K562 (cell line): Measurements from ENCODE around the gene ZBTB22. TPM values are rescaled to one million over a fixed set of nuclear protein-coding genes. Genes with fewer than 3 reads are reported as not detected.

ENCODE experiments used
- BRD9 ChIP-seq: fragments of 450-650 bp; IDR thresholded peaks from 2 replicates; pipeline ENCODE4 v1.6.1; 2018; ENCODE audit warnings: low read depth; ENCODE audit not compliant: partially characterized antibody
- C11orf30 ChIP-seq: fragments of 450-650 bp; IDR thresholded peaks from 2 replicates; pipeline ENCODE4 v1.6.1; 2016; ENCODE audit warnings: low read depth, mild to moderate bottlenecking
- CHD2 ChIP-seq: IDR thresholded peaks from 2 replicates; pipeline ENCODE4 v1.6.1; 2011; ENCODE audit warnings: low read depth, low read length
- DMBX1 ChIP-seq: fragments of 250-450 bp; sonication (Bioruptor Pico); IDR thresholded peaks from 2 replicates; pipeline ENCODE4 v1.8.0; 2022; ENCODE audit warnings: inconsistent platforms, mild to moderate bottlenecking, moderate library complexity, borderline replicate concordance
- MECOM ChIP-seq: fragments of 250-450 bp; sonication (Bioruptor Pico); IDR thresholded peaks from 2 replicates; pipeline ENCODE4 v1.8.0; 2022; ENCODE audit warnings: inconsistent platforms
- NBN ChIP-seq: fragments of 450-650 bp; IDR thresholded peaks from 2 replicates; pipeline ENCODE4 v1.6.1; 2016; ENCODE audit warnings: low read depth, mild to moderate bottlenecking
- NR4A1 ChIP-seq, 2 experiments: fragments of 250-450 bp in 1 of 2; fragments of 450-650 bp in 1 of 2; sonication (Bioruptor Pico) in 1 of 2; IDR thresholded peaks; 2 replicates each; pipeline versions ENCODE4 v1.4.0 to v1.6.1; 2016 to 2020; ENCODE audit warnings: mild to moderate bottlenecking in 2 of 2, missing compliant biosample characterization in 1 of 2, missing genetic modification characterization in 1 of 2, moderate library complexity in 1 of 2
- PHF8 ChIP-seq: fragments of 200-600 bp; sonication (generic); IDR thresholded peaks from 2 replicates; pipeline ENCODE4 v1.6.1; 2012; ENCODE audit warnings: mixed run types, mild to moderate bottlenecking, inconsistent platforms, low read length, moderate library complexity, borderline replicate concordance
- ZBTB1 ChIP-seq: sonication (generic); formaldehyde crosslinking; IDR thresholded peaks from 2 replicates; pipeline ENCODE4 v1.8.1; 2023; ENCODE audit warnings: missing genetic modification reagents, low read depth, mild to moderate bottlenecking, borderline replicate concordance
- ZC3H4 ChIP-seq: sonication (generic); formaldehyde crosslinking; IDR thresholded peaks from 2 replicates; pipeline ENCODE4 v1.9.0; 2021; ENCODE audit warnings: missing genetic modification reagents, borderline replicate concordance
- ZFX ChIP-seq: sonication (generic); formaldehyde crosslinking; IDR thresholded peaks from 2 replicates; pipeline ENCODE4 v1.8.0; 2022; ENCODE audit warnings: mild to moderate bottlenecking, missing genetic modification reagents, moderate library complexity
- polyA plus RNA-seq, 8 experiments: library from polyadenylated mRNA; depleted of rRNA in 4 of 8; stranded (reverse) in 5 of 8; unstranded in 3 of 8; fragments of >200 nt; fragmentation: Nextera tagmentation in 2 of 8; fragmentation: Illumina TruSeq in 1 of 8; extraction: Ambion mirVana in 2 of 8; extraction: Trizol in 1 of 8; gene quantifications; 2 replicates each; pipeline versions ENCODE4 v1.2.1 to v1.2.3, GENCODE V29; 2011 to 2014; ENCODE audit warnings: inconsistent platforms in 1 of 8, missing spikeins in 1 of 8
- total RNA-seq, 7 experiments: library from RNA; depleted of rRNA in 6 of 7; stranded (reverse); fragments of >200 nt in 6 of 7; fragmentation: Illumina TruSeq in 2 of 7; extraction: Trizol in 2 of 7; gene quantifications; 2 replicates each; pipeline versions ENCODE4 v1.2.1 to v1.2.3, GENCODE V29; 2011 to 2021; ENCODE audit warnings: low replicate concordance in 1 of 7
- TF ChIP-seq, protein P1 (sequence below), 3 experiments: IDR thresholded peaks in 2 of 3; conservative IDR thresholded peaks in 1 of 3; 2 replicates each; pipeline ENCODE4 v1.5.1; 2011 to 2012; ENCODE audit warnings: low read length in 3 of 3, mild to moderate bottlenecking in 3 of 3, control low read depth in 2 of 3, improper control_type of control experiment in 1 of 3, inconsistent platforms in 1 of 3, low read depth in 1 of 3, mixed read lengths in 1 of 3, moderate library complexity in 1 of 3; ENCODE audit not compliant: insufficient read depth in 2 of 3
- TF ChIP-seq, protein P2 (sequence below): fragments of 250-450 bp; sonication (Bioruptor Pico); IDR thresholded peaks from 2 replicates; pipeline ENCODE4 v1.5.0; 2022; ENCODE audit warnings: mild to moderate bottlenecking
- TF ChIP-seq, protein P3 (sequence below): fragments of 200-800 bp; sonication (Bioruptor generic); IDR thresholded peaks from 2 replicates; pipeline ENCODE4 v1.6.1; 2017; ENCODE audit warnings: missing genetic modification characterization, missing compliant biosample characterization
- TF ChIP-seq, protein P4 (sequence below): fragments of 450-650 bp; IDR thresholded peaks from 2 replicates; pipeline ENCODE4 v1.6.1; 2016; ENCODE audit warnings: antibody characterized with exemption

The ZBTB22 gene
- total and polyA plus RNA-seq, 9 of the 15 experiments (the other 6 are each of a cell fraction or from before 2014, with no cell fraction given), result 0.21 to 11.9 (median 7.1) TPM

DNA sequence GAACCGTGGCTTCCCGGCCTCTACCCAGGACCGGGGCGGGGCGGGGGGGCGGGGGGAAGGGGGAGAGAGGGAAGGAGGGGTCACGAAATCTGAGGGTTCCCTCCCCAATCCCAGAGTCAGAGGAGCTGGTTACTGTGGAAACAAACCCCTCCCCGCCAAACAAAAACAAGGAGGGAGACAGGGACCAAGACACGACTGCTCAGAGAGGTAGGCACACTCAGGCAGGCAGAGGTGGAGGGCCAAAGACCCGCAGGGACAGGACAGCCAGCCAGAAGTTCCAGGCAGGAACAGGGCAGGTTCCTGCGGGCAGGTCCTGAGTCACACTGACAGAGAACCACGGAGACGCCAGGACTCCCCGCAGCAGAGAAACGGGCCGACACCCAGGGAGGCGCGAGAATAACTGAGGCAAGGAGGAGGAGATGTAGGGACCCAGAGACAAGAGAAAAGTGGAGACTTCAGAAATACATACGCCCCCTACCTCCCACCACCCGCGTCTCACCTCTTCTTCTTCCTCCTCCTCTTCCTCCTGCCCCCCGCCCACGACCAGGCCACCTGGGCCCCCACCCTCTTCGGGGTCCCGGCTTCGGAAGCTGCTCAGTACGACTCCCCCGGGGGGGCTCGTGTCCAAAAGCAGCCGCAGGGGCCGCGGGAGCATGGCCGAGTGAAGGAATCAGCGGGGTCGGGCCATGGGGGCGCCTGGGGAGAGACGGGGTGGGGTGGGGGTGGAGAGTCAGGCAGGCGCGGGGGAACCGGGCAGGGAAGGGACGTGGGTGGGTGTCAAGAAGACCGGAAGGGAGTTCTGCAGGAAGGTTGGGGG, 19.4 kb downstream of the ZBTB22 start (continued):
- 0 out of 2 replicates have a peak, but pooled peaks have one; percentile 17 for TF ChIP-seq NR4A1 (CRISPR knock-in tag; IDR thresholded peaks at IDR 0.05)
- no peak for TF ChIP-seq NR4A1 (tag; IDR thresholded peaks at IDR 0.05)
- TF ChIP-seq C11orf30, result no peak
- peak; percentile 24; the same call in 1 of the 2 replicates for TF ChIP-seq PHF8
- peak; percentile 33; the same call in 1 of the 2 replicates for TF ChIP-seq CHD2
- no peak for TF ChIP-seq ZBTB1 (CRISPR knock-in tag)
- TF ChIP-seq, protein P1, sequence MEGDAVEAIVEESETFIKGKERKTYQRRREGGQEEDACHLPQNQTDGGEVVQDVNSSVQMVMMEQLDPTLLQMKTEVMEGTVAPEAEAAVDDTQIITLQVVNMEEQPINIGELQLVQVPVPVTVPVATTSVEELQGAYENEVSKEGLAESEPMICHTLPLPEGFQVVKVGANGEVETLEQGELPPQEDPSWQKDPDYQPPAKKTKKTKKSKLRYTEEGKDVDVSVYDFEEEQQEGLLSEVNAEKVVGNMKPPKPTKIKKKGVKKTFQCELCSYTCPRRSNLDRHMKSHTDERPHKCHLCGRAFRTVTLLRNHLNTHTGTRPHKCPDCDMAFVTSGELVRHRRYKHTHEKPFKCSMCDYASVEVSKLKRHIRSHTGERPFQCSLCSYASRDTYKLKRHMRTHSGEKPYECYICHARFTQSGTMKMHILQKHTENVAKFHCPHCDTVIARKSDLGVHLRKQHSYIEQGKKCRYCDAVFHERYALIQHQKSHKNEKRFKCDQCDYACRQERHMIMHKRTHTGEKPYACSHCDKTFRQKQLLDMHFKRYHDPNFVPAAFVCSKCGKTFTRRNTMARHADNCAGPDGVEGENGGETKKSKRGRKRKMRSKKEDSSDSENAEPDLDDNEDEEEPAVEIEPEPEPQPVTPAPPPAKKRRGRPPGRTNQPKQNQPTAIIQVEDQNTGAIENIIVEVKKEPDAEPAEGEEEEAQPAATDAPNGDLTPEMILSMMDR (IDR thresholded peaks at IDR 0.05 in 2 of 3, conservative IDR thresholded peaks at IDR 0.05 in 1 of 3; ENCODE audit: insufficient read depth in 2 of 3, low read depth in 1 of 3, low read length in 3 of 3), result peak in 1 of 3 experiments; percentile 20; a peak in 1 of 6 replicates
- TF ChIP-seq ZC3H4 (CRISPR knock-in tag), result 0 out of 2 replicates have a peak, but pooled peaks have one; percentile 25
- TF ChIP-seq MECOM, result peak; percentile 58; the same call in 1 of the 2 replicates
- TF ChIP-seq BRD9, result peak; percentile 48
- TF ChIP-seq, protein P2, sequence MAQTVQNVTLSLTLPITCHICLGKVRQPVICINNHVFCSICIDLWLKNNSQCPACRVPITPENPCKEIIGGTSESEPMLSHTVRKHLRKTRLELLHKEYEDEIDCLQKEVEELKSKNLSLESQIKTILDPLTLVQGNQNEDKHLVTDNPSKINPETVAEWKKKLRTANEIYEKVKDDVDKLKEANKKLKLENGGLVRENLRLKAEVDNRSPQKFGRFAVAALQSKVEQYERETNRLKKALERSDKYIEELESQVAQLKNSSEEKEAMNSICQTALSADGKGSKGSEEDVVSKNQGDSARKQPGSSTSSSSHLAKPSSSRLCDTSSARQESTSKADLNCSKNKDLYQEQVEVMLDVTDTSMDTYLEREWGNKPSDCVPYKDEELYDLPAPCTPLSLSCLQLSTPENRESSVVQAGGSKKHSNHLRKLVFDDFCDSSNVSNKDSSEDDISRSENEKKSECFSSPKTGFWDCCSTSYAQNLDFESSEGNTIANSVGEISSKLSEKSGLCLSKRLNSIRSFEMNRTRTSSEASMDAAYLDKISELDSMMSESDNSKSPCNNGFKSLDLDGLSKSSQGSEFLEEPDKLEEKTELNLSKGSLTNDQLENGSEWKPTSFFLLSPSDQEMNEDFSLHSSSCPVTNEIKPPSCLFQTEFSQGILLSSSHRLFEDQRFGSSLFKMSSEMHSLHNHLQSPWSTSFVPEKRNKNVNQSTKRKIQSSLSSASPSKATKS (CRISPR knock-in tag), result no peak
- TF ChIP-seq, protein P3, sequence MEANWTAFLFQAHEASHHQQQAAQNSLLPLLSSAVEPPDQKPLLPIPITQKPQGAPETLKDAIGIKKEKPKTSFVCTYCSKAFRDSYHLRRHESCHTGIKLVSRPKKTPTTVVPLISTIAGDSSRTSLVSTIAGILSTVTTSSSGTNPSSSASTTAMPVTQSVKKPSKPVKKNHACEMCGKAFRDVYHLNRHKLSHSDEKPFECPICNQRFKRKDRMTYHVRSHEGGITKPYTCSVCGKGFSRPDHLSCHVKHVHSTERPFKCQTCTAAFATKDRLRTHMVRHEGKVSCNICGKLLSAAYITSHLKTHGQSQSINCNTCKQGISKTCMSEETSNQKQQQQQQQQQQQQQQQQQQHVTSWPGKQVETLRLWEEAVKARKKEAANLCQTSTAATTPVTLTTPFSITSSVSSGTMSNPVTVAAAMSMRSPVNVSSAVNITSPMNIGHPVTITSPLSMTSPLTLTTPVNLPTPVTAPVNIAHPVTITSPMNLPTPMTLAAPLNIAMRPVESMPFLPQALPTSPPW (CRISPR knock-in tag), result peak; percentile 98
- TF ChIP-seq ZFX (CRISPR knock-in tag), result peak; percentile 42
- TF ChIP-seq, protein P4, sequence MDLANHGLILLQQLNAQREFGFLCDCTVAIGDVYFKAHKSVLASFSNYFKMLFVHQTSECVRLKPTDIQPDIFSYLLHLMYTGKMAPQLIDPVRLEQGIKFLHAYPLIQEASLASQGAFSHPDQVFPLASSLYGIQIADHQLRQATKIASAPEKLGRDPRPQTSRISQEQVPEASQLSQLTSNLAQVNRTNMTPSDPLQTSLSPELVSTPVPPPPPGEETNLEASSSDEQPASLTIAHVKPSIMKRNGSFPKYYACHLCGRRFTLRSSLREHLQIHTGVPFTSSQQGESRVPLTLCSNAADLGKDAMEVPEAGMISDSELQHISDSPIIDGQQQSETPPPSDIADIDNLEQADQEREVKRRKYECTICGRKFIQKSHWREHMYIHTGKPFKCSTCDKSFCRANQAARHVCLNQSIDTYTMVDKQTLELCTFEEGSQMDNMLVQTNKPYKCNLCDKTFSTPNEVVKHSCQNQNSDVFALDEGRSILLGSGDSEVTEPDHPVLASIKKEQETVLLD, result 0 out of 2 replicates have a peak, but pooled peaks have one; percentile 33
- TF ChIP-seq NBN, result peak; percentile 40
- peak; percentile 18; the same call in 1 of the 2 replicates for TF ChIP-seq DMBX1 (CRISPR knock-in tag)
